Measurements from ENCODE around the gene NCS1. TPM values are rescaled to one million over a fixed set of nuclear protein-coding genes. Genes with fewer than 3 reads are reported as not detected.

Gene NCS1
- total RNA-seq, 1 experiment from 2014 or later: 68.7 TPM

- POLR2A ChIA-PET: no interaction called here
- H3K9me2 ChIP-seq (ENCODE audit: insufficient read depth): no peaks in the 10 kb centered on the region
- ATAC-seq: no peak
- RAD21 ChIA-PET (ENCODE audit: low non-redundant PET in 1 of 2, low total read pairs in 2 of 2, uncharacterized antibody in 2 of 2, unreplicated experiment in 2 of 2): no interaction called here
- no peak overlapping the region for H3K9ac ChIP-seq (ENCODE audit: low read length)
- H2AFZ ChIP-seq (ENCODE audit: low read depth, low read length, poor library complexity, severe bottlenecking): no peak overlapping the region
- H3K27me3 ChIP-seq (ENCODE audit: insufficient read depth, low read length): peaks cover 53% of the 10 kb centered on the region
- no peaks in the 10 kb centered on the region for H3K79me2 ChIP-seq (ENCODE audit: insufficient read depth, low read length)
- no TSS peak for BruUV-seq (replicated peaks)
- H4K20me1 ChIP-seq (ENCODE audit: insufficient read depth): no peaks in the 10 kb centered on the region
- no peak overlapping the region for H3K4me3 ChIP-seq (replicated peaks in 1 of 2; ENCODE audit: low read depth in 1 of 2, low read length in 2 of 2)
- no peak overlapping the region for H3K4me2 ChIP-seq (ENCODE audit: low read length)
- no peaks in the 10 kb centered on the region for H3K9me3 ChIP-seq (ENCODE audit: control insufficient read depth in 1 of 2, insufficient read depth in 1 of 2, low read depth in 1 of 2, low read length in 2 of 2)
- intact Hi-C loops (cut with micrococcal nuclease): no loop called here
- CTCF ChIA-PET: no interaction called here
- H3K4me1 ChIP-seq (ENCODE audit: control insufficient read depth in 1 of 2, insufficient read depth in 2 of 2, low read length in 2 of 2): no peaks in the 10 kb centered on the region
- H3K27ac ChIP-seq (ENCODE audit: low read depth, low read length): no peak overlapping the region
- H3K36me3 ChIP-seq (ENCODE audit: control insufficient read depth in 1 of 2, insufficient read depth in 2 of 2, low read length in 2 of 2): no peaks in the 10 kb centered on the region
- no peak for TF ChIP-seq ZNF274 (IDR thresholded peaks at IDR 0.05; ENCODE audit: low read depth, low read length)
- TF ChIP-seq CBX3 (IDR thresholded peaks at IDR 0.05; ENCODE audit: low read depth): no peak
- no peak for TF ChIP-seq EGR1 (IDR thresholded peaks at IDR 0.05; ENCODE audit: low read depth)
- no peak for TF ChIP-seq RAD21 (IDR thresholded peaks at IDR 0.05; ENCODE audit: low read depth)
- no peak for TF ChIP-seq ATF3 (IDR thresholded peaks at IDR 0.05)
- TF ChIP-seq ELF1 (IDR thresholded peaks at IDR 0.05; ENCODE audit: borderline replicate concordance, low read depth): no peak
- TF ChIP-seq EZH2phosphoT487 (IDR thresholded peaks at IDR 0.05; ENCODE audit: borderline replicate concordance): no peak
- TF ChIP-seq SRF (IDR thresholded peaks at IDR 0.05; ENCODE audit: low read depth): no peak
- TF ChIP-seq POLR2AphosphoS5 (IDR thresholded peaks at IDR 0.05; ENCODE audit: low read depth, low read length): no peak
- no peak for DNase-seq (ENCODE audit: low read depth, low spot score)
These were observed 113.1 kb downstream of the NCS1 start for GRCh38 chr9:130285271-130285670.

- Histone ChIP-seq H3K36me3 (ENCODE audit: control insufficient read depth in 1 of 2, insufficient read depth in 2 of 2, low read length in 2 of 2) (no peaks in the 10 kb centered on the region), H2AFZ (ENCODE audit: low read depth, low read length, poor library complexity, severe bottlenecking) (no peak overlapping the region), H3K4me3 (replicated peaks in 1 of 2; ENCODE audit: low read depth in 1 of 2, low read length in 2 of 2) (no peak overlapping the region), H3K4me1 (ENCODE audit: control insufficient read depth in 1 of 2, insufficient read depth in 2 of 2, low read length in 2 of 2) (no peaks in the 10 kb centered on the region), H3K4me2 (ENCODE audit: low read length) (no peak overlapping the region), H3K9ac (ENCODE audit: low read length) (no peak overlapping the region), H3K27me3 (ENCODE audit: insufficient read depth, low read length) (peaks cover 60% of the 10 kb centered on the region), H3K27ac (ENCODE audit: low read depth, low read length) (no peak overlapping the region), H3K9me2 (ENCODE audit: insufficient read depth) (no peaks in the 10 kb centered on the region), H3K79me2 (ENCODE audit: insufficient read depth, low read length) (no peaks in the 10 kb centered on the region), H4K20me1 (ENCODE audit: insufficient read depth) (no peaks in the 10 kb centered on the region), H3K9me3 (ENCODE audit: control insufficient read depth in 1 of 2, insufficient read depth in 1 of 2, low read depth in 1 of 2, low read length in 2 of 2) (no peaks in the 10 kb centered on the region)
- ChIA-PET RAD21 (ENCODE audit: low non-redundant PET in 1 of 2, low total read pairs in 2 of 2, uncharacterized antibody in 2 of 2, unreplicated experiment in 2 of 2) (no interaction called here), POLR2A (no interaction called here), CTCF (no interaction called here)
- no peak for ATAC-seq
- DNase-seq (ENCODE audit: low read depth, low spot score): no peak
- intact Hi-C loops (cut with micrococcal nuclease): no loop called here
- no TSS peak for BruUV-seq (replicated peaks)
- no peak for TF ChIP-seq ZNF274 (IDR thresholded peaks at IDR 0.05; ENCODE audit: low read depth, low read length)
- no peak for TF ChIP-seq YY1 (IDR thresholded peaks at IDR 0.05; ENCODE audit: extremely low read depth, insufficient replicate concordance, low read depth, low read length)
- TF ChIP-seq FOSL1 (IDR thresholded peaks at IDR 0.05; ENCODE audit: low read depth): no peak
- no peak for TF ChIP-seq CEBPB (IDR thresholded peaks at IDR 0.05; ENCODE audit: low read depth)
- no peak for TF ChIP-seq JUND (IDR thresholded peaks at IDR 0.05)
- no peak for TF ChIP-seq MAX (IDR thresholded peaks at IDR 0.05)
- TF ChIP-seq CTCF (IDR thresholded peaks at IDR 0.05 in 2 of 3, conservative IDR thresholded peaks at IDR 0.05 in 1 of 3; ENCODE audit: borderline replicate concordance in 1 of 3, insufficient read depth in 1 of 3, low read depth in 2 of 3, low read length in 2 of 3): no peak
- TF ChIP-seq TCF7L2 (IDR thresholded peaks at IDR 0.05; ENCODE audit: borderline replicate concordance, extremely low read depth, insufficient read depth, insufficient read length): no peak
- no peak for TF ChIP-seq EZH2 (IDR thresholded peaks at IDR 0.05)
- TF ChIP-seq POLR2A (IDR thresholded peaks at IDR 0.05; ENCODE audit: borderline replicate concordance, extremely low read depth, insufficient read depth, insufficient read length): no peak
These were observed 114.0 kb downstream of the NCS1 start for GRCh38 chr9:130286072-130286770.
